Ishikawa (cell line): ENCODE measurements around the gene FAM171A2.

ENCODE experiments used
- CEBPB ChIP-seq: IDR thresholded peaks from 2 replicates; pipeline ENCODE4 v1.6.1; 2012
- CREB1 ChIP-seq: IDR thresholded peaks from 2 replicates; pipeline ENCODE4 v1.6.1; 2012; ENCODE audit warnings: low read depth
- EGR1 ChIP-seq: IDR thresholded peaks from 2 replicates; pipeline ENCODE4 v1.6.1; 2012
- EP300 ChIP-seq: IDR thresholded peaks from 2 replicates; pipeline ENCODE4 v1.6.1; 2012; ENCODE audit warnings: borderline replicate concordance
- FOXM1 ChIP-seq: IDR thresholded peaks from 2 replicates; pipeline ENCODE4 v1.6.1; 2012; ENCODE audit warnings: low read depth, borderline replicate concordance
- NFIC ChIP-seq: IDR thresholded peaks from 2 replicates; pipeline ENCODE4 v1.6.1; 2012
- RAD21 ChIP-seq: IDR thresholded peaks from 2 replicates; pipeline ENCODE4 v1.6.1; 2012; ENCODE audit warnings: low read depth
- TAF1 ChIP-seq: IDR thresholded peaks from 2 replicates; pipeline ENCODE4 v1.6.1; 2012; ENCODE audit warnings: low read depth, mild to moderate bottlenecking
- TCF12 ChIP-seq: IDR thresholded peaks from 2 replicates; pipeline ENCODE4 v1.6.1; 2012; ENCODE audit warnings: low read depth
- TEAD4 ChIP-seq: IDR thresholded peaks from 2 replicates; pipeline ENCODE4 v1.6.1; 2012
- YY1 ChIP-seq: IDR thresholded peaks from 2 replicates; pipeline ENCODE4 v1.6.1; 2012; ENCODE audit warnings: low read depth
- ZBTB7A ChIP-seq: IDR thresholded peaks from 2 replicates; pipeline ENCODE4 v1.6.1; 2012; ENCODE audit warnings: low read depth
- TF ChIP-seq, protein P1 (sequence below): IDR thresholded peaks from 2 replicates; pipeline ENCODE4 v1.6.1; 2012
- TF ChIP-seq, protein P2 (sequence below): IDR thresholded peaks from 2 replicates; pipeline ENCODE4 v1.6.1; 2012
- TF ChIP-seq, protein P3 (sequence below): IDR thresholded peaks from 2 replicates; pipeline ENCODE4 v1.6.1; 2012; ENCODE audit warnings: low read depth, mild to moderate bottlenecking

Gene FAM171A2

DNA sequence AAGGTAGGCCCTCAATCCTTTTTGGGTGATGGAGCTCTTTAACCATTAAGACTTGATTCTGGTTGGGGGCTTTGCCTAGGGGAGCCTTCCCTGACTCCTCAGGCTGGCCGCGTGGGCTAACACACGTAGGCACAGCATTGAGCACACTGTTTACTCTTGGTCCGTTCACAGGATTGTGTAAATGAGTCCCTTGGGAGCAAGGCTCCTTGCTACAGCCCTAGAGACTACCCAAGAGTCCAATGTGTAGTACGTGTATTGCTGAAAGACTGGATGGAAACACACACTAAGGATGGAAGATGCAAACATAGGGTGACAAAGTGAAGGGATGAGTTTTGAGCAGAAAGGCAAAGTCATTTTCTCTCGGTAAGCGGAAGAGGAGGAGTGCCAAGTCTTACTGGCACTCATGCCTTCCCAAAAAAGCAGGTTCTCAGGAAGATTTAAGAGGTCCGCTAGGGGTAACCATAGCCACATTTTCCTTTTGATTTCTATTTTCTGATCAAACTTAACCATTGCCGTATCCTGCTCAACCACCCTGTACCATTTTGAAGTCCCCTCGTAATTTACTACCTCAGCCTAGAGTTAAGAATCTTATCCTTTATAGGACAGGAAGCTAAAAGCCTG, 26.7 kb upstream of the FAM171A2 start:
- TF ChIP-seq CREB1 (no peak), CEBPB (no peak), TAF1 (no peak), TEAD4 (no peak), NFIC (no peak), ZBTB7A (no peak), RAD21 (no peak), EP300 (no peak), TCF12 (no peak), YY1 (no peak)
- TF ChIP-seq, protein P1, sequence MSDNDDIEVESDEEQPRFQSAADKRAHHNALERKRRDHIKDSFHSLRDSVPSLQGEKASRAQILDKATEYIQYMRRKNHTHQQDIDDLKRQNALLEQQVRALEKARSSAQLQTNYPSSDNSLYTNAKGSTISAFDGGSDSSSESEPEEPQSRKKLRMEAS, result no peak
- TF ChIP-seq, protein P2, sequence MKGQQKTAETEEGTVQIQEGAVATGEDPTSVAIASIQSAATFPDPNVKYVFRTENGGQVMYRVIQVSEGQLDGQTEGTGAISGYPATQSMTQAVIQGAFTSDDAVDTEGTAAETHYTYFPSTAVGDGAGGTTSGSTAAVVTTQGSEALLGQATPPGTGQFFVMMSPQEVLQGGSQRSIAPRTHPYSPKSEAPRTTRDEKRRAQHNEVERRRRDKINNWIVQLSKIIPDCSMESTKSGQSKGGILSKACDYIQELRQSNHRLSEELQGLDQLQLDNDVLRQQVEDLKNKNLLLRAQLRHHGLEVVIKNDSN, result no peak

DNA sequence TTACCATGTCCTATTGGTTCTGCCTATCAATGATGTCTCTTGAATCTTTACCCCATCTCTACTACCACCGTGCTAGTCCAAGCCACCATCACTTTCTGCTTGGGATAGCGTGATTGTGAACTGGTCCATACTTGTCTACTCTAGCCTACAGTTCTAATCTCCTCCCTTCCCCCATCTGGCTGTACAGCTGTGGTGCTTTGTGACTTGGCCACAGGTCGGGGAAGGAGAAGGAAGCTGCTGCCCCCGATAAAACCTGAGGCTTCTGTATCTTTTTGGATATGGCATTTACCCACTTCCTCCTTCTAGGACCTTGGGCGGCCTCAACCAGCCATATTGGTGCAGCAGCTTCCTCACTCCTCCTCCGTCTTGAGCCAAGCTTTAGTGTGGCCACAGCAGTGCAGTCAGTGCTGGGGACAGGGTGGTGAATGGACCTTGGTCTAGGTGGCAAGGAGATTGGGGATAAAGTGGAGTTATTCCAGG, 26.1 kb upstream of the FAM171A2 start:
- TF ChIP-seq ZBTB7A (no peak), EP300 (no peak), CREB1 (no peak), TEAD4 (no peak), FOXM1 (no peak), CEBPB (no peak), EGR1 (no peak), RAD21 (no peak), NFIC (no peak), TAF1 (no peak), TCF12 (no peak), YY1 (no peak)
- TF ChIP-seq, protein P1, result no peak
- TF ChIP-seq, protein P2, result no peak
- TF ChIP-seq, protein P3, sequence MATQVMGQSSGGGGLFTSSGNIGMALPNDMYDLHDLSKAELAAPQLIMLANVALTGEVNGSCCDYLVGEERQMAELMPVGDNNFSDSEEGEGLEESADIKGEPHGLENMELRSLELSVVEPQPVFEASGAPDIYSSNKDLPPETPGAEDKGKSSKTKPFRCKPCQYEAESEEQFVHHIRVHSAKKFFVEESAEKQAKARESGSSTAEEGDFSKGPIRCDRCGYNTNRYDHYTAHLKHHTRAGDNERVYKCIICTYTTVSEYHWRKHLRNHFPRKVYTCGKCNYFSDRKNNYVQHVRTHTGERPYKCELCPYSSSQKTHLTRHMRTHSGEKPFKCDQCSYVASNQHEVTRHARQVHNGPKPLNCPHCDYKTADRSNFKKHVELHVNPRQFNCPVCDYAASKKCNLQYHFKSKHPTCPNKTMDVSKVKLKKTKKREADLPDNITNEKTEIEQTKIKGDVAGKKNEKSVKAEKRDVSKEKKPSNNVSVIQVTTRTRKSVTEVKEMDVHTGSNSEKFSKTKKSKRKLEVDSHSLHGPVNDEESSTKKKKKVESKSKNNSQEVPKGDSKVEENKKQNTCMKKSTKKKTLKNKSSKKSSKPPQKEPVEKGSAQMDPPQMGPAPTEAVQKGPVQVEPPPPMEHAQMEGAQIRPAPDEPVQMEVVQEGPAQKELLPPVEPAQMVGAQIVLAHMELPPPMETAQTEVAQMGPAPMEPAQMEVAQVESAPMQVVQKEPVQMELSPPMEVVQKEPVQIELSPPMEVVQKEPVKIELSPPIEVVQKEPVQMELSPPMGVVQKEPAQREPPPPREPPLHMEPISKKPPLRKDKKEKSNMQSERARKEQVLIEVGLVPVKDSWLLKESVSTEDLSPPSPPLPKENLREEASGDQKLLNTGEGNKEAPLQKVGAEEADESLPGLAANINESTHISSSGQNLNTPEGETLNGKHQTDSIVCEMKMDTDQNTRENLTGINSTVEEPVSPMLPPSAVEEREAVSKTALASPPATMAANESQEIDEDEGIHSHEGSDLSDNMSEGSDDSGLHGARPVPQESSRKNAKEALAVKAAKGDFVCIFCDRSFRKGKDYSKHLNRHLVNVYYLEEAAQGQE, result no peak

DNA sequence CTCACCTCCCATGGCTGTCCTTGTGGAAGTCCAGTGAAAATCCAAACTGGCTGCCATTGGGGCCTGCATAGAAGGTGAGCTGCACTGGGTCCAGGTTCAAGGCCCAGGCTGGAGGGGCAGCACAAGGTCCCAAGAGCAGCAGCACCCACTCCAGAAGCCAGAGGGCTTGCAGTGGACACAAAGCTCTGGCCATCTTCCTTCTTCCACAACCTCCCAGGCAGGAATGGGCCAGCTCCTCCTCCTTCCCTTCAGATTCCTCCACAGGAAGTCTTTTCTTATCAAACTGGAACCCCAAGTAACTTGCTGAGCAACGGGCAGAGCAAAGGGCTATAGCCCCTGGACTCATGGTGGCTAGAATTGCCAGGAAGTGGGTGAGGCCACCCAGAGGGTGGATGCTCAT, 25.6 kb upstream of the FAM171A2 start, which contains the start of gene ITGA2B:
TSS of gene ITGA2B (minus strand) at position 369 of the 400 bp plus-strand sequence. CDS start at position 193, 176 bp downstream.
- TF ChIP-seq TAF1, result no peak
- TF ChIP-seq EGR1, result no peak
- TF ChIP-seq RAD21, result no peak
- TF ChIP-seq EP300, result no peak
- TF ChIP-seq, protein P3, result no peak
- no peak for TF ChIP-seq TCF12
- TF ChIP-seq FOXM1, result no peak
- TF ChIP-seq, protein P1, result no peak
- no peak for TF ChIP-seq CEBPB

DNA sequence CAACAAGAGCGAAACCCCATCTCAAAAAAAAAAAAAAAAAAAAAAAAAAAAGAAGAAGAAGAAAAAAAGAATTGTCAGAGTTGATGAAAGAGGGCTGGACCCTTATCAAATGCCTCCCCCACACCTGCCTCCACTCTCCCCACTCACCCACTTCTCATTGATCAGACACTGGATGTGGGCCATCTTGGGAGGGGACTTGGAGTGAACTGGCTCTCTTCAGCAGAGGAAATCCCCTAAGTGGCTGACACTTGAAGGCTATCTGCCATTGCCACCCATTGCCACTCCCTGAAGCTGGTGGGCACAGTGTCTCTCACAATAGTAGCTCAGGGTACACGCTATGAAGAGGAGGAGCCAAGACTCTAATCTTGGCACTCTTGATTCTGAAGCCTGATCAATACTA, 24.2 kb upstream of the FAM171A2 start:
- TF ChIP-seq, protein P2, result no peak
- no peak for TF ChIP-seq NFIC
- TF ChIP-seq YY1, result no peak
- TF ChIP-seq, protein P3, result no peak
- no peak for TF ChIP-seq RAD21
- TF ChIP-seq TEAD4, result no peak
- TF ChIP-seq CEBPB, result no peak
- no peak for TF ChIP-seq EGR1
- TF ChIP-seq TCF12, result no peak
- no peak for TF ChIP-seq ZBTB7A
